Measurements from ENCODE around the gene TLX2. TPM values are rescaled to one million over a fixed set of nuclear protein-coding genes. Genes with fewer than 3 reads are reported as not detected.

The TLX2 gene
- total and polyA plus RNA-seq, 2 of the 8 experiments (the other 6 are each of a cell fraction or from before 2014, with no cell fraction given): 0.06 to 0.17 TPM

DNA sequence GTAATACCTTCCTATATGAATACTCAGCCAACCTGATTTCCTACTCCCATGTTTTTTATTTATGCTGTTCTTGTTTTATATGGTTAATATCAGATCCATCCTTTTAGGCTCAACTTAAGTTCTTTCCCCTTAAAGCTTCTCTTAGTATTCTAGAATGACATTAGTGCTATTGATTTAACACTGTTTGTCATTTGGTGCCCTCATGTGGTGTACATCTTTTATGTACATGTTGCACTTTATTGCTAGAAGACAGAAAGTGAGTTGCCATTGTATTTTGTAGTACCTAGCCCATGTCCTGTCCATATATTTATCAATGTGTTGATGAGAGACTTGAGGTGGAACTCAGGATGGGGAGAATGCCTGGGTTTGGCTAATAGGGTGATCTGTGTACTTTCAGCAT lies 18.0 kb downstream of the TLX2 start (continued):
- TF ChIP-seq GABPA (IDR thresholded peaks at IDR 0.05; ENCODE audit: borderline replicate concordance, insufficient read depth, low read length) (no peak), EGR1 (IDR thresholded peaks at IDR 0.05; ENCODE audit: borderline replicate concordance, low read depth, low read length) (no peak), SIN3A (conservative IDR thresholded peaks at IDR 0.05 in 1 of 2, IDR thresholded peaks at IDR 0.05 in 1 of 2; ENCODE audit: low read depth in 1 of 2, low read length in 2 of 2) (no peak), TAF7 (optimal IDR thresholded peaks at IDR 0.05; ENCODE audit: borderline replicate concordance, low read depth, low read length) (no peak), BRCA1 (IDR thresholded peaks at IDR 0.05; ENCODE audit: low read depth, low read length) (no peak)
- TF ChIP-seq, protein P1, sequence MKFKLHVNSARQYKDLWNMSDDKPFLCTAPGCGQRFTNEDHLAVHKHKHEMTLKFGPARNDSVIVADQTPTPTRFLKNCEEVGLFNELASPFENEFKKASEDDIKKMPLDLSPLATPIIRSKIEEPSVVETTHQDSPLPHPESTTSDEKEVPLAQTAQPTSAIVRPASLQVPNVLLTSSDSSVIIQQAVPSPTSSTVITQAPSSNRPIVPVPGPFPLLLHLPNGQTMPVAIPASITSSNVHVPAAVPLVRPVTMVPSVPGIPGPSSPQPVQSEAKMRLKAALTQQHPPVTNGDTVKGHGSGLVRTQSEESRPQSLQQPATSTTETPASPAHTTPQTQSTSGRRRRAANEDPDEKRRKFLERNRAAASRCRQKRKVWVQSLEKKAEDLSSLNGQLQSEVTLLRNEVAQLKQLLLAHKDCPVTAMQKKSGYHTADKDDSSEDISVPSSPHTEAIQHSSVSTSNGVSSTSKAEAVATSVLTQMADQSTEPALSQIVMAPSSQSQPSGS (IDR thresholded peaks at IDR 0.05; ENCODE audit: low read length): no peak
- TF ChIP-seq, protein P2, sequence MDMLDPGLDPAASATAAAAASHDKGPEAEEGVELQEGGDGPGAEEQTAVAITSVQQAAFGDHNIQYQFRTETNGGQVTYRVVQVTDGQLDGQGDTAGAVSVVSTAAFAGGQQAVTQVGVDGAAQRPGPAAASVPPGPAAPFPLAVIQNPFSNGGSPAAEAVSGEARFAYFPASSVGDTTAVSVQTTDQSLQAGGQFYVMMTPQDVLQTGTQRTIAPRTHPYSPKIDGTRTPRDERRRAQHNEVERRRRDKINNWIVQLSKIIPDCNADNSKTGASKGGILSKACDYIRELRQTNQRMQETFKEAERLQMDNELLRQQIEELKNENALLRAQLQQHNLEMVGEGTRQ (IDR thresholded peaks at IDR 0.05; ENCODE audit: low read length): no peak

All from H1 (cell line).